Skin of body (tissue), 2 donors: ENCODE results near the gene TMEM141. TPM values are rescaled to one million over a fixed set of nuclear protein-coding genes. Genes with fewer than 3 reads are reported as not detected.
"Not testable (repeated sequence)": the region's sequence is repeated elsewhere in the genome, so short reads cannot be mapped to it uniquely, and the experiment has no call there.

Source experiments
- DNase-seq: peaks from one replicate; lab custom pipeline; 2025; lab: John Stamatoyannopoulos, UW
- total RNA-seq: library from RNA; depleted of rRNA; stranded (reverse); fragments of >200 nt; gene quantifications from one replicate; pipeline ENCODE4 v1.2.3, GENCODE V29; 2014

The TMEM141 gene
- total RNA-seq, 1 donor from 2014 or later = 31.9 TPM

GRCh38 chr9:136794281-136794999 is 3.3 kb downstream of the TMEM141 start:
- DNase-seq = no peak

DNA sequence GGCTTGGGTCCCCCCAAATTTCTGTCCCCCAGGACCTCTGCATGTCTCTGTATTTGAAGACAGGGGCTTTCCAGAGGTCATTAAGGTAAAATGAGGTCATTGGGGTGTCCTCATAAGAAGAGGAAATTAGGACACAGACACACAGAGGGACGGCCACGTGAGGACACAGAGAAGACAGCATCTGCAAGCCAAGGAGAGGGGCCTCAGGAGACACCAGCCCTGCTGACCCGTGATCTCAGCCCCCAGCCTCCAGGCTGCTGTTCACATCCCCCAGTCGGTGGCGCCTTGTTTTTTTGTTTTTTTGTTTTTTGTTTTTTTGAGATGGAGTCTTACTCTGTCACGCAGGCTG is 3.8 kb downstream of the TMEM141 start:
- DNase-seq = no peak

DNA sequence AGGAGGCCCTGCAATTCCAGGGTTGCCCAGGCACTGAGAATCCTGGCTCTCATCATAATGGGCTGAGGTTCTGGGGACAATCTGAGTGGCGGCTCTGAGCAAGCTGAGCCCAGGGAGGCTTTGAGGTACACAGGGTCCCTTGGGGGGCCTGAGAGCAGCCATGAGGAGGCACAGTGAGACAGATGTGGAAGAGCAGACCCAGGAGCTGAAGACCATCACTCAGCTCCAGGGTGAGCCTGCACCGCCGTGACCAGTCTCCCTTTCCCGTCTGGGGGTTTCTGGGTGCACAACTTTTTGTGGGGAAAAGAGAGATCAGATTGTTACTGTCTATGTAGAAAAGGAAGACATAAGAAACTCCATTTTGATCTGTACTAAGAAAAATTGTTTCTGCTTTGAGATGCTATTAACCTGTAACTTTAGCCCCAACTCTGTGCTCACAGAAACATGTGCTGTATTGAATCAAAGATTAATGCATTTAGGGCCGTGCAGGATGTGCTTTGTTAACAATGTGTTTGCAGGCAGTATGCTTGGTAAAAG is 5.2 kb downstream of the TMEM141 start, which contains the start of gene CCDC183:
Gene CCDC183 (plus strand): TSS at position 101 of the 537 bp plus-strand sequence. CDS start 60 bp downstream, at position 161.
- no peak for DNase-seq

GRCh38 chr9:136796775-136797347 is 5.7 kb downstream of the TMEM141 start:
- not testable (repeated sequence) for DNase-seq

GRCh38 chr9:136798708-136799078 is 7.5 kb downstream of the TMEM141 start:
- DNase-seq = no peak

DNA sequence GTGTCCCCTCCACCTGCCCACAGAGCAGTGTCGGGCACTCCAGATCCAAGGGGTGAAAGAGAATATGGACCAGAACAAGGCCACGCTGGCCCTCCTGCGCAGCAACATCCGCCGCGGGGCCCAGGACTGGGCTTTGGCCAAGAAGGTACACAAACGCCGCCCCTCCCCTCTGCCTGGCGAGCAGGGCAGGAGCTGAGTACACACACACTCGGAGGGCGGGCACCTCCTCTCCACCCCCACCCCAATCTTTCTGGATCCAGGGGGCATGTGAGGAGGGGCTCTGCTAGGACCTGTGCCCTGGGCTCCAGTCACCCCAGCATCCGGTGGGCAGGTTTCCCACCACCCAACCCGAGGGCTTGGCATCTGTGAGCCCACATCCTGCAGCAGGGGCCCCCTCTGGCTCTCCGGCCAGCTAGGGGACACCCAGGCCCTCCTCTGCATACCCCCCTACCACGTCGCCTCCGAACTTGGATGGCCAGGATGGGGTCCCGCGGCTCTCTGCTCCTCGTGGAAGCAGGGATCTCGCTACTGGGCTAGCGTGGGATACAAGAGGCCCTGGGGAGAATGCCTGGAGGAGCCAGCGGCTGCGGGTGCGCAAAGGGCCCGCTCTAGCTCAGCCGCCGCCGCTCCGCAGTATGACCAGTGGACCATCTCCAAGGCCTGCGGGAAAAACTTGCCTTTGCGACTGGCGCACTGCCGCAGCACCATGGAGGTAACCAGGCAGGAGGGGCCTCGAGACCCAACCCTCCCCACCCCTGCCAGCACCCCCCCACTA is 8.1 kb downstream of the TMEM141 start:
- DNase-seq = no peak

DNA sequence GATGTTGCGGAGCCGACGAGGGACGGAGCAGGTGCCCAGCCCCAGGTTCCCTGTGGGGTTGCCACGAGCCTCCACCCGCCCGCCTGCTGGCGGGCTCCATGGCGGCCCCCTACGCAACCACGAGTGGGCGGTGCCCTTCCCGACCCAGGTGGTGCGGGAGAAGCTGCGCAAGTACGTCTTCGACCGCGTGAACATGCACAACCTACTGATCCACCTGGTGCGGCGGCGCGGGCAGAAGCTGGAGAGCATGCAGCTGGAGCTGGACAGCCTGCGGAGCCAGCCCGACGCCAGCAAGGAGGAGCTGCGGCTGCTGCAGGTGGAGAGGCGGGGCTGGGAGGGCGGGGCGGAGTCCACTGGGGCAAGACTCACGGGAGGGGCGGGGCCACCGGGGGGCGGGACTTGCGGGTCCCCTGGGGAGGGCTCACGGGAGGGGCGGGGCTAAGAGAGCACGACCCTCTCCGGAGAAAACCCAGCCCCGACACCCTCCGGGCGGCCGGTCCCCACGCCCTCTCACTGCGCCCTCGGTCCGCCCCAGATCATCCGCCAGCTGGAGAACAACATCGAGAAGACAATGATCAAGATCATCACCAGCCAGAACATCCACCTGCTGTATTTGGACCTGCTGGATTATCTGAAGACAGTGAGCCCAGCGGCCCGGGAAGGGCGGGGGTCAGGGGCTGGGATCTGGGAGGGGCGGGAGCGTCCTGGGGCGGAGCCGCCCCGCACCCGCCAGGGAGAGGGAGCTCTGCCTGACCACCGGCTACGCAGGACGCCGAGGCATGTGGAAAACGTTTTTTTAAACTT is 8.9 kb downstream of the TMEM141 start:
- no peak for DNase-seq

- no peak for DNase-seq
These were observed 11.2 kb downstream of the TMEM141 start for GRCh38 chr9:136802321-136802720.

- not testable (repeated sequence) for DNase-seq
These were observed 11.9 kb downstream of the TMEM141 start for GRCh38 chr9:136803009-136803550.

- DNase-seq = no peak
These were observed 12.7 kb downstream of the TMEM141 start for GRCh38 chr9:136803551-136804508.

GRCh38 chr9:136804509-136805206 is 13.5 kb downstream of the TMEM141 start:
- no peak for DNase-seq

- DNase-seq = no peak
These were observed 14.1 kb downstream of the TMEM141 start for GRCh38 chr9:136805207-136805740.

GRCh38 chr9:136806067-136806466 is 14.9 kb downstream of the TMEM141 start:
- DNase-seq = no peak

GRCh38 chr9:136806631-136807201 is 15.6 kb downstream of the TMEM141 start:
- no peak for DNase-seq

DNA sequence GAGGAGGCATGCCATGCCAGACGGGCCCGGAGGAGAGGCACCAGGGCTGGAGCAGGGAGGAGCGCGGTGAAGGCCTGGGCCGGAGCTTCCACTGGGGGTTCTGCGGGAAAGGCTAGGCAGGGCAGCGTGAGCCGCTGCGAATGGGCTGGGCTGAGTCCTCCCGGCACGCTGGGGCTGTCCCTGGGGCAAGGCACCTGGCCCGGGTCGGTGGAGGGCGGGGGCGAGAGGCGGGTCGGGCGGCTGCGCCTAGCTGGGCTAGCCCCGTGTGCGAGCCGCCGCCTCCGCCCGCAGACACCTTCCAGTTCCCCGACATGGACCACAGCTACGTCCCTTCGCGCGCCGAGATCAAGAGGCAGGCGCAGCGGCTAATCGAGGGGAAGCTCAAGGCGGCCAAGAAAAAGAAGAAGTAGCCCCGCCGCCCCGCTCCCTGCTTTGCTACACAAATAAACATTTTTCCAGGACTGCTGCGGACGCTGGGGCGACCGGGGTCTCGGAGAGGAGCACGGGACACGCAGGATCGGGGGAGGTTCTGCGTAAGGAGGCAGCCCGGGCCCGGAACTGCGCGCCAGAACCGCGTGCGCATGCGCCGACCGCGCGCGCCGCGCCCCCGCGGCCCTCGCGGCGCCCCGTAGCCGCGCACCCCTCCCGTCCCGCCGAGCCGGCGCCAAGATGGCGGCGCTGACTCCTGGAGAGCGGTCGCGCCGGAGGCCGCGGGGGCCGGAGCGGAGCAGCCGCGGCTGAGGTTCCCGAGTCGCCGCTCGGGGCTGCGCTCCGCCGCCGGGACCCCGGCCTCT is 16.3 kb downstream of the TMEM141 start, which contains the start of gene RABL6:
Gene RABL6 (plus strand): TSS at position 668 of the 794 bp plus-strand sequence. CDS start 249 bp downstream, outside the sequence.
- DNase-seq = peak; percentile 66

- no peak for DNase-seq
These were observed 17.1 kb downstream of the TMEM141 start for GRCh38 chr9:136808075-136808805.

DNA sequence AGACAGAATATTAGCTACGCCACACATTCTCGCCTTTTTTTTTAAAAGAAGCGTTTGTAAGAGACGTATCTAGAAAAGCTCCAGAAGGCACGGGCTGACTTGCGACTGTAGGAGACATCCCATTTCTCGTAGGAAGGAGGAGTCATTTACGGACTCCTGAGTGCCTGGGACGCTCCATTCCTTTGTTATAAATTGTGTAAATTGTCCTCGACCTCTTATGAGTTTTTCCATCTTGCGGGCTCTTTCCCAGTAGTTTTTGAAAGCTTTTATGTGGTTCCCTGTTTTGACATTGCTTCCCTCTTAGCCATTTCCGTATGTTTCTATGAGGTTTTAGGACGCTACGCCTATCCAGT is 17.6 kb downstream of the TMEM141 start:
- DNase-seq = no peak
